ENCODE data around the gene DAB2IP. TPM values are rescaled to one million over a fixed set of nuclear protein-coding genes. Genes with fewer than 3 reads are reported as not detected.
"Not testable (repeated sequence)": the region's sequence is repeated elsewhere in the genome, so short reads cannot be mapped to it uniquely, and the experiment has no call there.

The DAB2IP gene
- total RNA-seq, 6 experiments from 2014 or later, result 23.0 to 28.2 (median 25.7) TPM

GRCh38 chr9:121616123-121616755, 35.2 kb upstream of the DAB2IP start:
- no peaks in the 10 kb centered on the region for H3K36me3 Mint-ChIP-seq (ENCODE audit: low read depth)
- H3K9me3 Mint-ChIP-seq, result no peaks in the 10 kb centered on the region
- no peaks in the 10 kb centered on the region for H3K4me1 Mint-ChIP-seq (ENCODE audit: low read depth)
- no peak overlapping the region for H3K4me3 Mint-ChIP-seq
- no peak for TF ChIP-seq CTCF (IDR thresholded peaks at IDR 0.05)
- DNase-seq, result no peak
- H3K27ac Mint-ChIP-seq, result no peak overlapping the region
- peaks cover 25% of the 10 kb centered on the region for H3K27me3 Mint-ChIP-seq (ENCODE audit: insufficient read depth)

- H3K27ac Mint-ChIP-seq, result no peak overlapping the region
- H3K4me1 Mint-ChIP-seq (ENCODE audit: low read depth), result peaks cover 6% of the 10 kb centered on the region
- no peaks in the 10 kb centered on the region for H3K9me3 Mint-ChIP-seq
- H3K36me3 Mint-ChIP-seq (ENCODE audit: low read depth), result no peaks in the 10 kb centered on the region
- H3K4me3 Mint-ChIP-seq, result no peak overlapping the region
- no peak for TF ChIP-seq CTCF (IDR thresholded peaks at IDR 0.05)
- no peak for DNase-seq
- peaks cover 26% of the 10 kb centered on the region for H3K27me3 Mint-ChIP-seq (ENCODE audit: insufficient read depth)
Observed at GRCh38 chr9:121618504-121618903, 32.9 kb upstream of the DAB2IP start.

DNA sequence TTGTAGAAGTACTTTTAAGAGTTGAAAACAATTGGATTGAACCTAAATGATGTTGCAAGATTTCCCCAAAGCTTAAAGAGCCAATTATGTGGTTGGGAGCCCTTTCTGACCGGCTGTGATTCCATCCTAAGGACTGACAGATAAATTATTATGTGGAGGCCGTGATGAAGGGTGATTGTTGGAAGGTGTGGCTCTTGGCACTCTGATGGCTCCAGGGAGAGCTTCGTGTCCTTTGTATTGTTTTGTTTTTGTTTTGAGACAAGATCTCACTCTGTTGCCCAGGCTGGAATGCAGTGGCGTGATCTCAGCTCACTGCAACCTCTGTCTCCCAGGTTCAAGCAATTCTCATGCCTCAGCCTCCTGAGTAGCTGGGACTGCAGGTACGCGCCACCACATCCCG, 32.5 kb upstream of the DAB2IP start:
- not testable (repeated sequence) for H3K36me3 Mint-ChIP-seq (ENCODE audit: low read depth); H3K9me3 Mint-ChIP-seq; H3K4me3 Mint-ChIP-seq; H3K27ac Mint-ChIP-seq; DNase-seq; H3K4me1 Mint-ChIP-seq (ENCODE audit: low read depth)
- peaks cover 24% of the 10 kb centered on the region for H3K27me3 Mint-ChIP-seq (ENCODE audit: insufficient read depth)

- no peak for TF ChIP-seq CTCF (IDR thresholded peaks at IDR 0.05)
- no peak overlapping the region for H3K4me3 Mint-ChIP-seq
- no peak for DNase-seq
- H3K9me3 Mint-ChIP-seq, result no peaks in the 10 kb centered on the region
- peaks cover 20% of the 10 kb centered on the region for H3K27me3 Mint-ChIP-seq (ENCODE audit: insufficient read depth)
- H3K4me1 Mint-ChIP-seq (ENCODE audit: low read depth), result peaks cover 6% of the 10 kb centered on the region
- H3K36me3 Mint-ChIP-seq (ENCODE audit: low read depth), result no peaks in the 10 kb centered on the region
- no peak overlapping the region for H3K27ac Mint-ChIP-seq
Observed at GRCh38 chr9:121619545-121620324, 31.7 kb upstream of the DAB2IP start.

DNA sequence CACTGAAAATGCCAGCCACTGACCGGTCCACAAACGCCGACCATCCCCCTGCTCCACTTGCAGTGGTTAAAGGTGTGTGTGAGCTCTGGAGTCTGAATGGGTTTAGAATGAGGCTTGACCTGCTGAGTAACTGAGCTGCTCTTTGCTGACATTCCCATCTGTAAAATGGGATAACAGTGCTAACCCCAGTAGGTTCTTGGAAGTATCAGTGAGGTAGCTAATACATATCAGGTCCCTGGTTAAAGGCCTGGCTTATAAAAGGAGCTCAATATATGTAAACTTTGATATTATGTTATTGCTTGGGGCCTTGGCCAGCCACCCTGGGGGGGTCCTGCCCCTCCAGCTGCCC, 31.1 kb upstream of the DAB2IP start:
- DNase-seq, result no peak
- Mint-ChIP-seq H3K27me3 (ENCODE audit: insufficient read depth) (peaks cover 20% of the 10 kb centered on the region), H3K36me3 (ENCODE audit: low read depth) (no peaks in the 10 kb centered on the region), H3K9me3 (no peaks in the 10 kb centered on the region), H3K4me1 (ENCODE audit: low read depth) (peaks cover 6% of the 10 kb centered on the region), H3K4me3 (no peak overlapping the region), H3K27ac (no peak overlapping the region)
- TF ChIP-seq CTCF (IDR thresholded peaks at IDR 0.05), result no peak

GRCh38 chr9:121620777-121621449, 30.5 kb upstream of the DAB2IP start:
- DNase-seq, result no peak
- no peak overlapping the region for H3K27ac Mint-ChIP-seq
- peaks cover 15% of the 10 kb centered on the region for H3K27me3 Mint-ChIP-seq (ENCODE audit: insufficient read depth)
- no peaks in the 10 kb centered on the region for H3K36me3 Mint-ChIP-seq (ENCODE audit: low read depth)
- peak; percentile 71 for TF ChIP-seq CTCF (IDR thresholded peaks at IDR 0.05)
- H3K4me3 Mint-ChIP-seq, result no peak overlapping the region
- peaks cover 6% of the 10 kb centered on the region for H3K4me1 Mint-ChIP-seq (ENCODE audit: low read depth)
- no peaks in the 10 kb centered on the region for H3K9me3 Mint-ChIP-seq
